HepG2 (cell line): ENCODE measurements around the gene NDUFS7. TPM values are rescaled to one million over a fixed set of nuclear protein-coding genes. Genes with fewer than 3 reads are reported as not detected.
A peak's percentile ranks its signal among the peaks of the same experiment; 100 is the strongest.

ENCODE experiments used
- ATF7-NPFF ChIP-seq: sonication (generic); formaldehyde crosslinking; IDR thresholded peaks from 2 replicates; pipeline ENCODE4 v1.8.1; 2023; ENCODE audit warnings: mild to moderate bottlenecking, low read depth, missing genetic modification reagents, moderate library complexity
- BHLHE40 ChIP-seq: IDR thresholded peaks from 2 replicates; pipeline ENCODE4 v1.6.1; 2011; ENCODE audit warnings: low read length, improper control_type of control experiment
- DMAP1 ChIP-seq: IDR thresholded peaks from 2 replicates; pipeline ENCODE4 v1.6.1; 2016
- FIP1L1 ChIP-seq: fragments of 200-400 bp; formaldehyde crosslinking; IDR thresholded peaks from 2 replicates; pipeline ENCODE4 v1.6.1; 2018; ENCODE audit warnings: low read depth, mild to moderate bottlenecking, low read length, moderate library complexity, borderline replicate concordance; ENCODE audit not compliant: insufficient read depth
- FOXA3 ChIP-seq: IDR thresholded peaks from 2 replicates; pipeline ENCODE4 v1.6.1; 2016; ENCODE audit warnings: missing genetic modification reagents, missing compliant biosample characterization
- GATAD2A ChIP-seq: IDR thresholded peaks from 2 replicates; pipeline ENCODE4 v1.6.1; 2016
- HNF4A ChIP-seq: sonication (generic); formaldehyde crosslinking; IDR thresholded peaks from 2 replicates; pipeline ENCODE4 v1.4.0; 2020; ENCODE audit warnings: missing genetic modification reagents
- JDP2 ChIP-seq: sonication (generic); formaldehyde crosslinking; IDR thresholded peaks from 2 replicates; pipeline ENCODE4 v1.8.1; 2022; ENCODE audit warnings: missing genetic modification reagents, borderline replicate concordance
- KDM6A ChIP-seq: IDR thresholded peaks from 2 replicates; pipeline ENCODE4 v1.6.1; 2016; ENCODE audit warnings: low read depth
- MED8 ChIP-seq: sonication (generic); formaldehyde crosslinking; IDR thresholded peaks from 2 replicates; pipeline ENCODE4 v1.8.1; 2023; ENCODE audit warnings: mild to moderate bottlenecking, missing genetic modification reagents; ENCODE audit not compliant: insufficient replicate concordance
- MXI1 ChIP-seq: IDR thresholded peaks from 3 replicates; pipeline ENCODE4 v1.6.1; 2012; ENCODE audit warnings: low read depth, low read length, inconsistent platforms, borderline replicate concordance
- NR2F1 ChIP-seq, 2 experiments: fragments of 450-650 bp in 1 of 2; formaldehyde crosslinking in 1 of 2; IDR thresholded peaks; 2 replicates each; pipeline versions ENCODE4 v1.5.0 to v1.6.1; 2016 to 2020; ENCODE audit warnings: mild to moderate bottlenecking in 1 of 2, missing compliant biosample characterization in 1 of 2, missing genetic modification reagents in 1 of 2, moderate library complexity in 1 of 2
- PAF1 ChIP-seq: IDR thresholded peaks from 2 replicates; pipeline ENCODE4 v1.6.1; 2016; ENCODE audit warnings: missing genetic modification reagents, missing compliant biosample characterization
- SCMH1 ChIP-seq: sonication (generic); formaldehyde crosslinking; IDR thresholded peaks from 2 replicates; pipeline ENCODE4 v1.9.0; 2021; ENCODE audit warnings: missing genetic modification reagents, mild to moderate bottlenecking, borderline replicate concordance
- ZBTB7B ChIP-seq: sonication (generic); formaldehyde crosslinking; IDR thresholded peaks from 2 replicates; pipeline ENCODE4 v1.4.0; 2020; ENCODE audit warnings: missing genetic modification reagents
- ZFX ChIP-seq: sonication (generic); formaldehyde crosslinking; IDR thresholded peaks from 2 replicates; pipeline ENCODE4 v1.4.0; 2020; ENCODE audit warnings: mild to moderate bottlenecking, low read depth, missing genetic modification reagents, moderate library complexity
- ZNF337 ChIP-seq: sonication (generic); formaldehyde crosslinking; IDR thresholded peaks from 2 replicates; pipeline ENCODE4 v1.5.1; 2020; ENCODE audit warnings: missing genetic modification reagents, low read depth, mild to moderate bottlenecking, borderline replicate concordance
- ZNF430 ChIP-seq: sonication (generic); formaldehyde crosslinking; IDR thresholded peaks from 2 replicates; pipeline ENCODE4 v1.9.0; 2021; ENCODE audit warnings: mild to moderate bottlenecking, missing genetic modification reagents
- ZNF547 ChIP-seq: sonication (generic); formaldehyde crosslinking; IDR thresholded peaks from 2 replicates; pipeline ENCODE4 v1.5.1; 2020; ENCODE audit warnings: mild to moderate bottlenecking, missing genetic modification reagents
- ZNF607 ChIP-seq: sonication (generic); formaldehyde crosslinking; IDR thresholded peaks from 2 replicates; pipeline ENCODE4 v1.5.1; 2020; ENCODE audit warnings: missing genetic modification reagents, mild to moderate bottlenecking, borderline replicate concordance
- polyA plus RNA-seq, 8 experiments: library from polyadenylated mRNA; depleted of rRNA in 3 of 8; stranded (reverse) in 7 of 8; unstranded in 1 of 8; fragments of >200 nt; fragmentation: Illumina TruSeq in 4 of 8; extraction: Trizol in 4 of 8; gene quantifications; 2 replicates each; pipeline versions ENCODE4 v1.2.1 to v1.2.3, GENCODE V29; 2011 to 2016; ENCODE audit warnings: low read depth in 4 of 8, missing spikeins in 1 of 8, mixed read lengths in 1 of 8; ENCODE audit not compliant: insufficient read depth in 1 of 8
- total RNA-seq, 5 experiments: library from RNA; depleted of rRNA; stranded (reverse); fragments of >200 nt; fragmentation: Illumina TruSeq; extraction: Trizol; gene quantifications; 2 replicates each; pipeline ENCODE4 v1.2.3, GENCODE V29; 2016; ENCODE audit warnings: low read depth in 1 of 5
- TF ChIP-seq, protein P1 (sequence below): sonication (generic); formaldehyde crosslinking; IDR thresholded peaks from 2 replicates; pipeline ENCODE4 v1.8.1; 2023; ENCODE audit warnings: mild to moderate bottlenecking, moderate library complexity, missing genetic modification reagents
- TF ChIP-seq, protein P2 (sequence below), 2 experiments: sonication (generic) in 1 of 2; formaldehyde crosslinking in 1 of 2; IDR thresholded peaks; 2 replicates each; pipeline versions ENCODE4 v1.6.1 to v1.9.0; 2014 to 2022; ENCODE audit warnings: antibody characterized with exemption in 1 of 2, borderline replicate concordance in 1 of 2, inconsistent platforms in 1 of 2, low read depth in 1 of 2, missing genetic modification reagents in 1 of 2
- TF ChIP-seq, protein P3 (sequence below): IDR thresholded peaks from 2 replicates; pipeline ENCODE4 v1.6.1; 2016; ENCODE audit warnings: low read depth, borderline replicate concordance

NDUFS7 gene
- total and polyA plus RNA-seq, 2 of the 13 experiments (the other 11 are each of a cell fraction or from before 2014, with no cell fraction given), result 34.3 to 66.9 TPM

DNA sequence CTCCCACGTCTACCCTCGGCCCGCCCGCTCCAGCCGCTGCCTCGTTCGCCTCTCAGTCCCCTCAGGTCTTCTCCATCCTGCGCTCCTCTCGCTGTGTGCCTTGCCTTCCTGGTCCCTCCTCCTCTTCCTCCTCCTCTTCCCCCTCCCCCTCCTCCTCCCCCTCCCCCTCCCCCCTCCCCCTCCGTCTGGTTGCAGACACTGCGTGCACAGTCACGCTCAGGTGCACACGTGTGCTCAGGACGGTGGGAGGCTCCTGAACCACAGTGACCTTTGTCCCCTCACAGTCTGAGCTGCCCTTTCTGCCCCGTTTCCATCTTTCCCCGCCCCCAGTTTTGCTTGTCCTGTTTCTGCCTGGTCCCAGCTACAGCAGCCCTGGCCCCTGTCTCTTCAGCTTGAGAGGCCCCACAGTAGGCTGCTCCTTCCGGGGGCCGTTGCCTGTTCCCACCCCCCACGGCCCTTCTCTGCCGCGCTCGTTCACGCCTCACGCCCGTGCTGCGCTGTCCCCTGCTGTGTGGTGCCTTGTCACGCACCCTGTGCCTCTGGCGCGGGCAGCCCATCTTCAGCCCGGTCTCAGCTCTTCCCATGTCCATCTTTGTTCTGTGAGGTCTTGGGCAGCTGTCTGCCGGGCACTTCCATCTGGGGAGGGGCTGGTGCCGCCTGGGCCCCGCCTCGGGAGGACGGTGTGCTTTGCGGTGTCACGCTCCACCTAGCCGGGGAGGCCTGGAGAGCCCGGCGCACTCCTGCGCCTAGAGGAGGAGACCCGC lies 40.7 kb downstream of the NDUFS7 start (continued):
- TF ChIP-seq ZFX (CRISPR knock-in tag) (peak; percentile 42; the same call in 1 of the 2 replicates), BHLHE40 (peak; percentile 92), FOXA3 (CRISPR knock-in tag) (peak; percentile 56), JDP2 (CRISPR knock-in tag) (no peak), KDM6A (CRISPR knock-in tag) (peak; percentile 78), GATAD2A (CRISPR knock-in tag) (peak; percentile 52; the same call in 1 of the 2 replicates), ZNF430 (peak; percentile 62; the same call in 1 of the 2 replicates), MXI1 (peak; percentile 85; the same call in 1 of the 3 replicates), ZNF607 (CRISPR knock-in tag) (0 out of 2 replicates have a peak, but pooled peaks have one; percentile 27), SCMH1 (no peak), FIP1L1 (0 out of 2 replicates have a peak, but pooled peaks have one; percentile 20), MED8 (CRISPR knock-in tag) (no peak), HNF4A (peak; percentile 84), DMAP1 (CRISPR knock-in tag) (peak; percentile 59; the same call in 1 of the 2 replicates), ATF7-NPFF (peak; percentile 68), PAF1 (CRISPR knock-in tag) (no peak), NR2F1 (CRISPR knock-in tag; IDR thresholded peaks at IDR 0.05) (peak in 1 of 2 experiments; percentile 56; a peak in 1 of 4 replicates), ZNF337 (no peak), ZBTB7B (CRISPR knock-in tag) (peak; percentile 72; the same call in 1 of the 2 replicates), ZNF547 (CRISPR knock-in tag) (peak; percentile 64)
- TF ChIP-seq, protein P1, sequence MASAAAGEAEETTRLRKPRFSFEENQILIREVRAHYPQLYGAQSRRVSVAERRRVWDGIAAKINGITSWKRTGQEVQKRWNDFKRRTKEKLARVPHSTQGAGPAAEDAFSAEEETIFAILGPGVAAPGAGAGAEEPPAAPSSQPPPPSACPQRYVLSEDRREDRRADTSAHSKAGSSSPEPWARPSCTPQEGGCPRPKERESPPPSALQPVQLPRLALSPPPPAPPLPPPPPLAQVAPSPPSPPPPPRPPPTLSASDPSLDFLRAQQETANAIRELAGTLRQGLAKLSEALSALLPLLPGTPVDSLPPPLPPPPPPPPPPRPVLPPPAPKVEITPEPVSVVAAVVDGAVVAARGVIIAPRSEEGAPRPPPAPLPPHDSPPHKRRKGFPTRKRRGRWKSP (CRISPR knock-in tag), result 0 out of 2 replicates have a peak, but pooled peaks have one; percentile 38
- TF ChIP-seq, protein P2, sequence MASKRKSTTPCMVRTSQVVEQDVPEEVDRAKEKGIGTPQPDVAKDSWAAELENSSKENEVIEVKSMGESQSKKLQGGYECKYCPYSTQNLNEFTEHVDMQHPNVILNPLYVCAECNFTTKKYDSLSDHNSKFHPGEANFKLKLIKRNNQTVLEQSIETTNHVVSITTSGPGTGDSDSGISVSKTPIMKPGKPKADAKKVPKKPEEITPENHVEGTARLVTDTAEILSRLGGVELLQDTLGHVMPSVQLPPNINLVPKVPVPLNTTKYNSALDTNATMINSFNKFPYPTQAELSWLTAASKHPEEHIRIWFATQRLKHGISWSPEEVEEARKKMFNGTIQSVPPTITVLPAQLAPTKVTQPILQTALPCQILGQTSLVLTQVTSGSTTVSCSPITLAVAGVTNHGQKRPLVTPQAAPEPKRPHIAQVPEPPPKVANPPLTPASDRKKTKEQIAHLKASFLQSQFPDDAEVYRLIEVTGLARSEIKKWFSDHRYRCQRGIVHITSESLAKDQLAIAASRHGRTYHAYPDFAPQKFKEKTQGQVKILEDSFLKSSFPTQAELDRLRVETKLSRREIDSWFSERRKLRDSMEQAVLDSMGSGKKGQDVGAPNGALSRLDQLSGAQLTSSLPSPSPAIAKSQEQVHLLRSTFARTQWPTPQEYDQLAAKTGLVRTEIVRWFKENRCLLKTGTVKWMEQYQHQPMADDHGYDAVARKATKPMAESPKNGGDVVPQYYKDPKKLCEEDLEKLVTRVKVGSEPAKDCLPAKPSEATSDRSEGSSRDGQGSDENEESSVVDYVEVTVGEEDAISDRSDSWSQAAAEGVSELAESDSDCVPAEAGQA (IDR thresholded peaks at IDR 0.05; ENCODE audit: low read depth), result peak; percentile 82
- TF ChIP-seq, protein P2 (CRISPR knock-in tag; IDR thresholded peaks at IDR 0.05; ENCODE audit: borderline replicate concordance), result no peak
- TF ChIP-seq, protein P3, sequence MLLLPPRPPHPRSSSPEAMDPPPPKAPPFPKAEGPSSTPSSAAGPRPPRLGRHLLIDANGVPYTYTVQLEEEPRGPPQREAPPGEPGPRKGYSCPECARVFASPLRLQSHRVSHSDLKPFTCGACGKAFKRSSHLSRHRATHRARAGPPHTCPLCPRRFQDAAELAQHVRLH (CRISPR knock-in tag), result peak; percentile 89
